Peyer's patch (tissue), 4 donors: Measurements from ENCODE around the gene TADA2A.

Experiments
- POLR2A ChIP-seq, 2 donors: fragments of 450-650 bp; IDR thresholded peaks; one replicate each; pipeline ENCODE4 v1.5.1; 2017; ENCODE audit warnings: antibody characterized with exemption in 2 of 2, mild to moderate bottlenecking in 2 of 2, moderate library complexity in 2 of 2
- TF ChIP-seq, protein P1 (sequence below), 6 experiments: fragments of 450-650 bp in 4 of 6; fragments of 200-600 bp in 2 of 6; sonication (generic) in 1 of 6; IDR thresholded peaks; one replicate each; pipeline ENCODE4 v1.5.1; 2017 to 2019; ENCODE audit warnings: antibody characterized with exemption in 6 of 6, mild to moderate bottlenecking in 3 of 6, moderate library complexity in 1 of 6

DNA sequence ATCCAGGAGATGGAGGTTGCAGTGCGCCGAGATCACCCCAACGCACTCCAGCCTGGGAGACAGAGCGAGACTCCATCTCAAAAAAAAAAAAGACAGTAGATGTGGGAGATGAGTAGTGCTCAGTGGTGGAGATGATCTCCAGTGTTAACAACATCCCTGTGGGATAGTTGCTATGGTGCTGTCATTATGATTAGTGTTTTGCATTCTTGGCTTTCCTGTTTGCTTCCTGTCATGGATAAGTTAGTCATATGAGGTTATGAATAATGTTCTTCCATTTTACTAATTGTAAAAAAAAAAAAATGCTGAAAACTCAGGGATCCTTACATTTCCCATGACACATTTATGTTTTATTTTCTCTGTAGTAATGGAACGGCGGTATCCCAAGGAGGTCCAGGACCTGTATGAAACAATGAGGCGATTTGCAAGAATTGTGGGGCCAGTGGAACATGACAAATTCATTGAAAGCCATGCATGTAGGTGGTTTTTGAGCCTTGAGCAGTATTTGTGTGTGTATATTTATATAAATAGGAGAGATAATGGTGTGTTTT, 58.5 kb downstream of the TADA2A start:
- no peak for TF ChIP-seq POLR2A (IDR thresholded peaks at IDR 0.05)
- TF ChIP-seq, protein P1, sequence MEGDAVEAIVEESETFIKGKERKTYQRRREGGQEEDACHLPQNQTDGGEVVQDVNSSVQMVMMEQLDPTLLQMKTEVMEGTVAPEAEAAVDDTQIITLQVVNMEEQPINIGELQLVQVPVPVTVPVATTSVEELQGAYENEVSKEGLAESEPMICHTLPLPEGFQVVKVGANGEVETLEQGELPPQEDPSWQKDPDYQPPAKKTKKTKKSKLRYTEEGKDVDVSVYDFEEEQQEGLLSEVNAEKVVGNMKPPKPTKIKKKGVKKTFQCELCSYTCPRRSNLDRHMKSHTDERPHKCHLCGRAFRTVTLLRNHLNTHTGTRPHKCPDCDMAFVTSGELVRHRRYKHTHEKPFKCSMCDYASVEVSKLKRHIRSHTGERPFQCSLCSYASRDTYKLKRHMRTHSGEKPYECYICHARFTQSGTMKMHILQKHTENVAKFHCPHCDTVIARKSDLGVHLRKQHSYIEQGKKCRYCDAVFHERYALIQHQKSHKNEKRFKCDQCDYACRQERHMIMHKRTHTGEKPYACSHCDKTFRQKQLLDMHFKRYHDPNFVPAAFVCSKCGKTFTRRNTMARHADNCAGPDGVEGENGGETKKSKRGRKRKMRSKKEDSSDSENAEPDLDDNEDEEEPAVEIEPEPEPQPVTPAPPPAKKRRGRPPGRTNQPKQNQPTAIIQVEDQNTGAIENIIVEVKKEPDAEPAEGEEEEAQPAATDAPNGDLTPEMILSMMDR (IDR thresholded peaks at IDR 0.05), result no peak
